Measurements from ENCODE around the gene ADAMTS4.
A peak's percentile ranks its signal among the peaks of the same experiment; 100 is the strongest.

ADAMTS4 gene

DNA sequence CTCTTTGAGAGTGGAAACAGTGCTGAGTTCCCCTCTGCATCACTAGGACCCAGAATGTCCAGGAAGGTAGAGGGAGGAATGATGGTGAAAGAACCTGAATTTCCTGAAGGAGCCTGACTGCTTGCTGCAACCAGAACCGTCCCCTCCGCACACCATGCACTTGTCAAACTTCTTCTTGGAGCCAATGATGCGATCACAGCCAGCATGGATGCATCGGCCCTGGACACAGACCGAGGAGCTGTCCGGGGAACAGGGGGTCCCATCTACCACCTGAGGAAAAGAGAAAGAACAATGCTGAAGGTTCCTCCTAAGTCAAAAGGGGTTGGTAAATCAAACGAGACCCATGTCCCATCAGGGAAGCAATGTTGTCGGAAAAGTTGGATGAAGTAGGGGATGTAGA, 6.9 kb downstream of the ADAMTS4 start:
- DNase-seq (ENCODE audit: low spot score): no peak
- TF ChIP-seq, protein P1, sequence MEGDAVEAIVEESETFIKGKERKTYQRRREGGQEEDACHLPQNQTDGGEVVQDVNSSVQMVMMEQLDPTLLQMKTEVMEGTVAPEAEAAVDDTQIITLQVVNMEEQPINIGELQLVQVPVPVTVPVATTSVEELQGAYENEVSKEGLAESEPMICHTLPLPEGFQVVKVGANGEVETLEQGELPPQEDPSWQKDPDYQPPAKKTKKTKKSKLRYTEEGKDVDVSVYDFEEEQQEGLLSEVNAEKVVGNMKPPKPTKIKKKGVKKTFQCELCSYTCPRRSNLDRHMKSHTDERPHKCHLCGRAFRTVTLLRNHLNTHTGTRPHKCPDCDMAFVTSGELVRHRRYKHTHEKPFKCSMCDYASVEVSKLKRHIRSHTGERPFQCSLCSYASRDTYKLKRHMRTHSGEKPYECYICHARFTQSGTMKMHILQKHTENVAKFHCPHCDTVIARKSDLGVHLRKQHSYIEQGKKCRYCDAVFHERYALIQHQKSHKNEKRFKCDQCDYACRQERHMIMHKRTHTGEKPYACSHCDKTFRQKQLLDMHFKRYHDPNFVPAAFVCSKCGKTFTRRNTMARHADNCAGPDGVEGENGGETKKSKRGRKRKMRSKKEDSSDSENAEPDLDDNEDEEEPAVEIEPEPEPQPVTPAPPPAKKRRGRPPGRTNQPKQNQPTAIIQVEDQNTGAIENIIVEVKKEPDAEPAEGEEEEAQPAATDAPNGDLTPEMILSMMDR (IDR thresholded peaks at IDR 0.05; ENCODE audit: extremely low read depth, missing control alignments): no peak

DNA sequence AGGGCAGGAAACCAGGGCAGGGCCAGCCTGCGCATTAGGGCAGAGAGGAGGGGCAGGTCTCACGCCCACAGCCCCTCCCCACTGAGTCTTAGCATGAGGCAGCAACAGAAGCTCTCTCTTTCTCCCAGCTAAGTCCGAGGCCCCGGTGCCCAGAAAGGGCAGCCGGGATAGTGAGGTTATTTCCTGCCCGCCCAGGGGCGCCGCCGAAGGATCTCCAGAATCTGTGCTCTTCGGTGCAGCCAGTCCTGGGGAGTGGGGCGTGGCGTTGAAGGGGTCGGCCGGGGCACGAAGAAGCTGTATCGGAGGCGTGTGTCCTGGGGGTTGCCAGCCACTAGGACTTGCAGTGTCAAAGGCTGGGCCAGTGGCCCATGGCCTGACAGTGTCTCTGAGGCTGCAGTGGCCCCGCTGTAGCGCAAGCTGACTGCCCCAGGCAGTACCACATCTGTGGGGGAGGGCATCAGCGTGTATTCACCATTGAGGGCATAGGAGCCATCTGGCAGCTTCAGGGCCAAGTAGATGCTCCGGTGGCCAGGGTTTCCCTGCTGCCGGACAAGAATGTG, 7.8 kb downstream of the ADAMTS4 start:
- TF ChIP-seq, protein P1 (IDR thresholded peaks at IDR 0.05; ENCODE audit: extremely low read depth, missing control alignments): no peak
- no peak for DNase-seq (ENCODE audit: low spot score)

DNA sequence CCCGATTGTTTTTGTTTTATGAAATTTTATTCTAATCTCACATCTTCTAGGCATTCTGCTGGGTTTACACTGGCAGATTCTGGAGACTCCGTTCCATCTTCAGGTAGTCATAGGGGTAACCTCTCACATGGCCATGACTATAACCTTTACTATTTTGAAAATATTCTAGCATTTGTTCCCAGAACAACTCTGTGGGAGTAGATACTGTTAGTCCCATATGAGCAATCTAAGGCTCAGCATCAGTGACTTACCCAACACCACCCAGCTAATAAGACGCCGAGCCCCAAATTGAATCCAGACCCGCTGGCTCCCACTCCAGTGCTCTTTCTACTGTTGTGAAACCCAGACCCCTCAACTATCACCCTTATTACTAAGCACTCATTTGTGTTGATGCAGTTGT, 9.8 kb downstream of the ADAMTS4 start:
- no peak for DNase-seq (ENCODE audit: low spot score)
- TF ChIP-seq, protein P1 (IDR thresholded peaks at IDR 0.05; ENCODE audit: extremely low read depth, missing control alignments): no peak

DNA sequence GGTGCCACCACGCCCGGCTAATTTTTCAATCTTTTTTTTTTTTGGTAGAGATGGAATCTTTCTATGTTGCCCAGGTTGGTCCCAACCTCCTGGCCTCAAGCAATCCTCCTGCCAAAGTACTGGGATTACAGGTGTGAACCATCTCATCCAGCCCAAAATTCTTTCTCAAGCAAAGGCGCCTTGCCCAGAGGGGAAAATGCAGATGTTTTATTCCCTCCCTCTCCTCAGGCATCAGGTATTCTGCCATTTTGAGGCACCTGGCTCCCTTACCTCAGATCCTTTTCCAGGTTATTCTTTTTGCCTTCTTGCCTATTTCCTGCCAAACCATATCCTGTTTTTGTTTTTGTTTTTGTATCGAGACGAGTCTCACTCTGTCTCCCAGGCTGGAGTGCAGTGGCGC, 10.5 kb downstream of the ADAMTS4 start:
- TF ChIP-seq, protein P1 (IDR thresholded peaks at IDR 0.05; ENCODE audit: extremely low read depth, missing control alignments): no peak
- DNase-seq (ENCODE audit: low spot score): no peak

DNA sequence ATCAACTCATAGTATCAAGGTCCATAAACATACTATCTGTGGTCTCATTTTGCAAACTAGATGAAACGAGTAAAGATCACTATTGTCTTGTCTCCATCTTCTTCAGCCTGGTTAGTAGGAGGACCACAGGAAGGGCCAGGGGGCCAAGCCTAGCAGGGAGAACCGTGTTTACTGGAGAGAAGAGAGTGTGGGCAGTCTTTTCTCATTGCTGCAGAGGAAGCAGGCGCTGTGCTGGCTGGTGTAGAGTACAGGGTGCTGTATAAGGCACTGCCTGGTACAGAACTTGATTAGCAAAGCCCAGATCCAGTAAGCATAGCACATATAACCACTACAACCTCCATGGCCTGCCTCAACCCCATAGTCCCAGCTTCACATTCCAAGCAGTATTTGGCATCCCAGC, 11.5 kb downstream of the ADAMTS4 start:
- no peak for DNase-seq (ENCODE audit: low spot score)
- TF ChIP-seq, protein P1 (IDR thresholded peaks at IDR 0.05; ENCODE audit: extremely low read depth, missing control alignments): no peak

DNA sequence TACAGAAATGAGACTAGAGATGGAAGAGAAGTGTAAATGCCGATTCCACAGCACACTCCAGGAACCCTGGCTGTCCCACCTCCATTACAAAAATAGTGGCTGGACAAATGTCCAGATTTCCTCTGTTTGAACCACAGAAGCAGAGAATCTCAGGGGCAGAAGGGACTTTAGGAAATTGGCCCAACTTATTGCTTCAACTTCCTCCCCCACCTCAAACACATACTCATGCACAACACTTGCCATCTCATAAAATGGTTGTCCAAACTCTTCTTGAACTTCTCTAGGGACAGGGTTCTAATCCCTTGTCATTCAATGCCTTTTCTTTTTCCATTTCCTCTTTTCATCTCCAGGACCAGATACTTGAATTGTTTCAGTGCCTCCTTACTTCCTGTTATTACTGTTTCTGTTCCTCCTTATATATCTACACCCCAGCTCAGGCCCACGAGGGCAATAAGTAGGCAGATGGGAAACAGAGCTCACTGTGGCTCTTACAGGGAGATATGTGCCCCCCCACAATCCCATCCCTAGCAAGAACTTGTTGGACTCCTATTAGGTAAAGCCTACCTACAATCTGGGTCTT, 13.0 kb downstream of the ADAMTS4 start:
- TF ChIP-seq, protein P1 (IDR thresholded peaks at IDR 0.05; ENCODE audit: extremely low read depth, missing control alignments): no peak
- peak; percentile 44 for DNase-seq (ENCODE audit: low spot score)

DNA sequence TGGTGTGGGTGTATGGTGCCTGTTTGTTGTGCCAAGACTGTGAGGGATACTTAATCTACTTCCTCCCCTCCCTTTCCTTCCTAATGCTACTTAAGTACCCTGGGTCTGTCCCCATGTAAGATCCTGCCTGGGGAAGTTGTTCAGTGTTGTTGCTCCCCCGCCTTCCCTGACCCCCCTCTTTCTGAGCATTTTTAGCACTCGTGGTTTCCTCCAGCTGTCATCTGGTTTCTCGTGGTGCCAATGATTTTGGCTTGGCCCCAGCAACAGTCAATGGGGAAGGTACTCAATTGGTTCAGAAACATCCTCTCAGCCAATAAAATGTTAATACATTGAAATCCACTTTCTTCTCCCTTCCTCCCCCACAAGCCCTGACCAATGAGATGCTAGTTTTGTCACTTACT, 13.6 kb downstream of the ADAMTS4 start:
- TF ChIP-seq, protein P1 (IDR thresholded peaks at IDR 0.05; ENCODE audit: extremely low read depth, missing control alignments): no peak
- DNase-seq (ENCODE audit: low spot score): peak; percentile 89

All from GM20000 (cell line).